Ovary (tissue), 9 donors: Measurements from ENCODE around the gene INTS2. TPM values are rescaled to one million over a fixed set of nuclear protein-coding genes. Genes with fewer than 3 reads are reported as not detected.
"Not testable (repeated sequence)": the region's sequence is repeated elsewhere in the genome, so short reads cannot be mapped to it uniquely, and the experiment has no call there.

Source experiments
- DNase-seq, 5 donors: peaks; one replicate each; pipeline ENCODE4 v3.0.0-alpha.2; 2019 to 2020
- H3K27ac ChIP-seq, 2 donors: fragments of 200-600 bp; one replicate each; pipeline versions ENCODE4 v1.5.1 to v1.8.0; 2019 to 2022
- H3K27me3 ChIP-seq: fragments of 200-600 bp; one replicate; pipeline ENCODE4 v1.8.0; 2022
- H3K36me3 ChIP-seq: fragments of 200-600 bp; sonication (generic); one replicate; pipeline ENCODE4 v1.5.1; 2019
- H3K4me1 ChIP-seq: one replicate; pipeline ENCODE4 v1.8.1; 2013; ENCODE audit warnings: mild to moderate bottlenecking, moderate library complexity; ENCODE audit not compliant: insufficient read depth
- H3K4me3 ChIP-seq: fragments of 200-600 bp; sonication (generic); one replicate; pipeline ENCODE4 v1.5.1; 2017
- H3K9me3 ChIP-seq, 2 donors: fragments of 200-600 bp in 1 of 2; sonication (generic) in 1 of 2; one replicate each; pipeline versions ENCODE4 v1.5.1 to v1.8.1; 2013 to 2019; ENCODE audit warnings: mild to moderate bottlenecking in 1 of 2, moderate library complexity in 1 of 2
- EP300 ChIP-seq: sonication (generic); formaldehyde crosslinking; IDR thresholded peaks from one replicate; pipeline ENCODE4 v1.6.1; 2017; ENCODE audit warnings: antibody characterized with exemption
- POLR2A ChIP-seq: fragments of 450-650 bp; IDR thresholded peaks from one replicate; pipeline ENCODE4 v1.6.1; 2017; ENCODE audit warnings: antibody characterized with exemption, mild to moderate bottlenecking, moderate library complexity
- WGBS, 3 donors: extraction: QIAGEN DNeasy Blood & Tissue Kit in 1 of 3; methylation state at CpG; one replicate each; pipeline versions ENCODE4 v1.1.5 to v1.1.7; 2013 to 2017; 5-methylcytosine and 5-hydroxymethylcytosine counted together
- intact Hi-C, 4 donors: fragments of 100-400 bp; cut with DNase I; formaldehyde crosslinking; loops; one replicate each; pipeline versions ENCODE4 v1.11.0 to v1.15.1; 2022 to 2023
- polyA plus RNA-seq, 2 donors: library from polyadenylated mRNA; stranded (reverse); fragments of 200-250 nt in 1 of 2; fragments of 350-450 nt in 1 of 2; fragmentation: Illumina TruSeq in 1 of 2; extraction: RNeasy Lipid Tissue Mini Kit (QIAGEN cat#74804) in 1 of 2; gene quantifications; one replicate each; pipeline ENCODE4 v1.2.3, GENCODE V29; 2013 to 2014
- total RNA-seq, 7 donors: library from RNA; depleted of rRNA in 2 of 7; stranded (reverse); fragments of >200 nt in 2 of 7; fragmentation: NEBNext Ultra II Directional in 3 of 7; extraction: Animal tissue kit (Norgen Biotek cat#: 25700) in 3 of 7; gene quantifications; one replicate each; pipeline versions ENCODE4 v1.1.0 to v1.2.4, GENCODE V29; 2016 to 2023
- TF ChIP-seq, protein P1 (sequence below), 3 donors: fragments of 450-650 bp in 2 of 3; fragments of 200-600 bp in 1 of 3; IDR thresholded peaks; one replicate each; pipeline versions ENCODE4 v1.5.1 to v1.8.0; 2016 to 2022; ENCODE audit warnings: antibody characterized with exemption in 3 of 3, mild to moderate bottlenecking in 1 of 3
- donor health status: DM: no; HTN: no; CAD: no; lungs with moderate emphysema.
- donor health status: DM: no; HTN: no; CAD: no.
- donor health status: Bipolar disorder and iron deficiency.
- donor health status: DM: yes; HTN: yes; CAD: no.
- donor health status: DM: no; HTN: no; CAD: no.
- donor health status: DM: yes; HTN: yes; CAD: no.

The INTS2 gene
- total and polyA plus RNA-seq, 9 donors = 2.3 to 11.0 (median 9.1) TPM

DNA sequence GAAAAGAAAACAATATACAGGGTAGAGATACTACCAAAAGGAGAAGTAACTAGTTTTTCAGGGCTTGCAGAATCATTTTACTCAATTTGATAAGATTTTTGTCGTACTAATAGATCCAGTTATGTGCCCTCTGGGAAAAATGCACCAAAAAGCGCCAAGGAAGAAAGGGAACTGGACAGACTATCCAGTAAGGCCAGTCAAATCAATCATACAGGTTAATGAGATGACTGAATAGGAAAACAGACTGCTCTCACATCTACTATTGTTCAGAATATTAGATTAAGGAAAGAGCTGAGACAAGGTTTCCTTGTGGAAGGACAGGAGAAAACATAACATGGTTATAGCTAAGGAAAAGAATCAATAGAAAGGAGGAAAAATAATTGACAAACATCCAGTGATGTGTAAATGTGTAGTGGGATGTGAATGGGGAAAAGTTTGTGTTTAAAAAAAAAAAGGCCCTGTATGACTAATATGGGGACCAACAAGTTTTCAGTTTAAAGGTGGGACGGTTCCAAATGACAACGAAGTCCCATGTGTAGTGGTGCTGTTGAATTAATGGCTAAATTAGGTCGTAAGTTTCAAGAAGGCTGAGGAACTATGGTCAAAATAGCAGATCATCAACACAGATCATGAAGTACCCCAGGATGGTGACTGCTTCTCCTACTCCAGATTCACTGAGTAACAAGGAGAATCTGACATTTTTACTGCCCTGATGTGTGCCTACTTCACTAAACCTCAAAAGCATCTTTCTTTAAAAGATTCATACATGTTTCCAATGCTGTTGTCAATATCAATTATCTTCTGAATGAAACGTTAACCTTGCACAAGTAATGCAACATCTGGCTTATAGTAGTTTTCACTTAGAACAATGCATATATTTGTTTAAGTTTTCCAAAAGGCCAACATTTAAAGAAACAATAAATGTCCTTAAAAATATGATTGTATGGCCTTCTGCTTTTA is 105.2 kb downstream of the INTS2 start:
- intact Hi-C loops = no loop called here
- DNase-seq = no peak
- Histone ChIP-seq H3K36me3 (no peaks in the 10 kb centered on the region), H3K4me3 (no peak overlapping the region), H3K4me1 (no peaks in the 10 kb centered on the region), H3K27me3 (no peaks in the 10 kb centered on the region), H3K9me3 (no peaks in the 10 kb centered on the region), H3K27ac (no peak overlapping the region)
- TF ChIP-seq EP300 (no peak), POLR2A (no peak)
- TF ChIP-seq, protein P1, sequence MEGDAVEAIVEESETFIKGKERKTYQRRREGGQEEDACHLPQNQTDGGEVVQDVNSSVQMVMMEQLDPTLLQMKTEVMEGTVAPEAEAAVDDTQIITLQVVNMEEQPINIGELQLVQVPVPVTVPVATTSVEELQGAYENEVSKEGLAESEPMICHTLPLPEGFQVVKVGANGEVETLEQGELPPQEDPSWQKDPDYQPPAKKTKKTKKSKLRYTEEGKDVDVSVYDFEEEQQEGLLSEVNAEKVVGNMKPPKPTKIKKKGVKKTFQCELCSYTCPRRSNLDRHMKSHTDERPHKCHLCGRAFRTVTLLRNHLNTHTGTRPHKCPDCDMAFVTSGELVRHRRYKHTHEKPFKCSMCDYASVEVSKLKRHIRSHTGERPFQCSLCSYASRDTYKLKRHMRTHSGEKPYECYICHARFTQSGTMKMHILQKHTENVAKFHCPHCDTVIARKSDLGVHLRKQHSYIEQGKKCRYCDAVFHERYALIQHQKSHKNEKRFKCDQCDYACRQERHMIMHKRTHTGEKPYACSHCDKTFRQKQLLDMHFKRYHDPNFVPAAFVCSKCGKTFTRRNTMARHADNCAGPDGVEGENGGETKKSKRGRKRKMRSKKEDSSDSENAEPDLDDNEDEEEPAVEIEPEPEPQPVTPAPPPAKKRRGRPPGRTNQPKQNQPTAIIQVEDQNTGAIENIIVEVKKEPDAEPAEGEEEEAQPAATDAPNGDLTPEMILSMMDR (IDR thresholded peaks at IDR 0.05) = no peak
- WGBS, 3 donors = 81 to 94% (median 92%) methylated on average over 6 of the region's 6 CpGs

DNA sequence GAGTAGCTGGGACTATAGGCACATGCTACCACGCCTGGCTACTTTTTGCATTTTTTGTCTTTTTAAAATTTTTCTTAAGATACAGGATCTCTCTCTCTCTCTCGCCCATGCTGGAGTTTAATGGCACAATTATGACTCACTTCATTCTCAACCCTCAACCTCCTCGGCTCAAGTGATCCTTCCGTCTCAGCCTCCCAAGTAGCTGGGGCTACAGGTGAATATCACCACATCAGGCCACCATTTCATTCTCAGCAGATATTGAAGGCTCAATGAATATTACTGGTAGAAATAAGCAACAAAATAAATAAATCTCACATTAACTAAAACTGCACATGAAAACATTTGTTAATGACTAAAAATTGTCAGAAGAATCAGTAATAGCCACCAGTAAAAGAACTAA is 106.1 kb downstream of the INTS2 start:
- Histone ChIP-seq H3K4me3 (no peak overlapping the region), H3K9me3 (no peaks in the 10 kb centered on the region), H3K27me3 (no peaks in the 10 kb centered on the region), H3K4me1 (no peaks in the 10 kb centered on the region), H3K27ac (no peak overlapping the region), H3K36me3 (no peaks in the 10 kb centered on the region)
- WGBS, 3 donors = 86 to 98% (median 98%) methylated on average over 4 of the region's 4 CpGs
- DNase-seq = no peak
- intact Hi-C loops = no loop called here
- TF ChIP-seq, protein P1 (IDR thresholded peaks at IDR 0.05) = no peak
- TF ChIP-seq EP300 (no peak), POLR2A (no peak)

DNA sequence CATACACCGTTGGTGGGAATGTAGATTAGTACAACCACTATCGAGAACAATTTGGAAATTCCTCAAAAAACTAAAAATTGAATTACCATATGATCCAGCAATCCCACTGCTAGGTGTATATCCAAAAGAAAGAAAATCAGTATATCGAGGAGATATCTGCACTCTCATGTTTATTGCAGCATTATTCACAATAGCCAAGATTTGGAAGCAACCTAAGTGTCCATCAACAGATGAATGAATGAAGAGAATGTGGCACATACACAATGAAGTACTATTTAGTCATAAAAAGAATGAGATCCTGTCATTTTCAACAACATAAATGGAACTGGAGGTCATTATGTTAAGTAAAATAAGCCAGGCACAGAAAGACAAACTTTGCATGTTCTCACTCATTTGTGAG is 108.5 kb downstream of the INTS2 start:
- intact Hi-C loops, DNase-seq, H3K4me3 ChIP-seq, H3K36me3 ChIP-seq, H3K27ac ChIP-seq, H3K4me1 ChIP-seq, H3K27me3 ChIP-seq, H3K9me3 ChIP-seq: not testable (repeated sequence)
- WGBS, 3 donors = 93 to 94% (median 94%) methylated on average over 3 of the region's 3 CpGs

DNA sequence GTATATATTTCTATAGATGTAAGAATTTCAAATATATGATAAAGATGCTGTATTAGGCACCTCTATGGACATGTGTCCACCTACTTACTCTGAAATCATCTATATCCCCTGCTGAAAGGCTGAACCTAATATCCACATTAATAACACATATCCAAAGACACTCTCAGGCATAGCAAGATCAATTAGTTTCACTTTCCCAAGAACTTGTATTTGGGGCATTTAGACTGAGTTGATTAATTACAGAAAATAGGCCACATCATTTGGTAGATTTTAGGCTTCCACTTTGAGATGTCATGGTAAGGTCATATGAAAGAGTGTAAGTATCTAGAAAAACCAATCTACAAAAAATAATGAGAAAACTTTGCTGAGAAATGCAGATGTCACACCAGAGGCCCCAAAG is 109.6 kb downstream of the INTS2 start:
- no peaks in the 10 kb centered on the region for H3K4me1 ChIP-seq
- DNase-seq = no peak
- intact Hi-C loops = no loop called here
- no peaks in the 10 kb centered on the region for H3K36me3 ChIP-seq
- H3K27me3 ChIP-seq = no peaks in the 10 kb centered on the region
- TF ChIP-seq, protein P1 (IDR thresholded peaks at IDR 0.05) = no peak
- TF ChIP-seq POLR2A (no peak), EP300 (no peak)
- H3K9me3 ChIP-seq = no peaks in the 10 kb centered on the region
- H3K4me3 ChIP-seq = no peak overlapping the region
- H3K27ac ChIP-seq = no peak overlapping the region

DNA sequence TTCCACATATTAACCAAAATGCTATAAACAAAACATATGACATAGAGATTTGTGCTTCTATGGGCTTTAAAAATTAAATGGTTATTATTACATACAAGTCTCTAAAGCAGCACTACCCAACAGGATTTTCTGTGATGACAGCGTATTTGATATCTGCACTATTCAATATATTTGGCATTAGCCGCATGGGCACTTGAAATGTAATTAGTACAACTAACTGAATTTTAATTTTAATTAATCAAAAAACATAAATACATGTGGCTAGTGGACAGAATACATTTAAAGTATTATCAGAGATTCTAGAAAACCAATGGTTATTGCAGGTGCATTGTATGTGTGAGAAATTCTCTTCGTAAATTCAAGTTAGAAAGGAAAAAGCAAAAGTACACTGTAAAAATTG is 110.3 kb downstream of the INTS2 start:
- no peaks in the 10 kb centered on the region for H3K9me3 ChIP-seq
- WGBS, 3 donors = 97 to 99% (median 97%) methylated on average over 3 of the region's 3 CpGs
- no peak overlapping the region for H3K27ac ChIP-seq
- intact Hi-C loops = no loop called here
- no peaks in the 10 kb centered on the region for H3K36me3 ChIP-seq
- H3K4me1 ChIP-seq = no peaks in the 10 kb centered on the region
- H3K27me3 ChIP-seq = no peaks in the 10 kb centered on the region
- TF ChIP-seq, protein P1 (IDR thresholded peaks at IDR 0.05) = no peak
- TF ChIP-seq EP300 (no peak), POLR2A (no peak)
- no peak for DNase-seq
- H3K4me3 ChIP-seq = no peak overlapping the region
